Measurements from ENCODE around the gene LRRC63. TPM values are rescaled to one million over a fixed set of nuclear protein-coding genes. Genes with fewer than 3 reads are reported as not detected.
"Not testable (repeated sequence)": the region's sequence is repeated elsewhere in the genome, so short reads cannot be mapped to it uniquely, and the experiment has no call there.

Gene LRRC63
- polyA plus RNA-seq, 1 experiment, result not detected

DNA sequence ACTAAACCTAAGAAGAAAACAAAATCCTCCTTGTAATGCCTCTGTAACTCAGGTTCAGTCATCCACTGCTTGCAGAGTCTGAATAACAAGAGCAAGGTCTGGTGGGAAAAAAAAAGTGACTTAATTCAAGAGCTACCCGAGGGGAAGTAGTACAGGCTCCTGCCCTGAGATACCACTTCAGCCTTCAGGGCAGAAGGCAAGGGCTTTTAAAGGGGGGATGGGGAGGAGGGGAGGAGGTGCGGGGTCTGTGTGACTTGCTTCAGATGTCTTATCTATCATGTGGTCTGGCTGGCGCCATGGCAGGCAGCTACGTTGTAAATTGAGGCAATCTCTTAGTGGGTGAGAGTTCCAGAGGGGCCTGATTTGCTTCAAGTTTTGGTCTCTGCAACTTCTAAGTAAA lies 66.7 kb downstream of the LRRC63 start:
- Histone ChIP-seq H3K27me3 (ENCODE audit: control insufficient read depth, insufficient read depth, low read length) (peaks cover 2% of the 10 kb centered on the region), H3K27ac (ENCODE audit: low read depth, low read length) (no peak overlapping the region), H3K9me3 (ENCODE audit: control insufficient read depth, insufficient read depth, low read length) (no peaks in the 10 kb centered on the region), H3K4me3 (ENCODE audit: low read depth, low read length) (no peak overlapping the region)
- DNase-seq (ENCODE audit: low read depth, low spot score), result no peak
- CTCF ChIA-PET, result interaction anchor here (2.4 to 2.9 kb wide), 2 partner anchors 11 to 43 kb away, joined by 6 to 10 read pairs; no protein-coding TSS in a partner anchor
- TF ChIP-seq, protein P1, sequence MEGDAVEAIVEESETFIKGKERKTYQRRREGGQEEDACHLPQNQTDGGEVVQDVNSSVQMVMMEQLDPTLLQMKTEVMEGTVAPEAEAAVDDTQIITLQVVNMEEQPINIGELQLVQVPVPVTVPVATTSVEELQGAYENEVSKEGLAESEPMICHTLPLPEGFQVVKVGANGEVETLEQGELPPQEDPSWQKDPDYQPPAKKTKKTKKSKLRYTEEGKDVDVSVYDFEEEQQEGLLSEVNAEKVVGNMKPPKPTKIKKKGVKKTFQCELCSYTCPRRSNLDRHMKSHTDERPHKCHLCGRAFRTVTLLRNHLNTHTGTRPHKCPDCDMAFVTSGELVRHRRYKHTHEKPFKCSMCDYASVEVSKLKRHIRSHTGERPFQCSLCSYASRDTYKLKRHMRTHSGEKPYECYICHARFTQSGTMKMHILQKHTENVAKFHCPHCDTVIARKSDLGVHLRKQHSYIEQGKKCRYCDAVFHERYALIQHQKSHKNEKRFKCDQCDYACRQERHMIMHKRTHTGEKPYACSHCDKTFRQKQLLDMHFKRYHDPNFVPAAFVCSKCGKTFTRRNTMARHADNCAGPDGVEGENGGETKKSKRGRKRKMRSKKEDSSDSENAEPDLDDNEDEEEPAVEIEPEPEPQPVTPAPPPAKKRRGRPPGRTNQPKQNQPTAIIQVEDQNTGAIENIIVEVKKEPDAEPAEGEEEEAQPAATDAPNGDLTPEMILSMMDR (IDR thresholded peaks at IDR 0.05; ENCODE audit: low read depth, low read length), result no peak
- POLR2A ChIA-PET, result no interaction called here

DNA sequence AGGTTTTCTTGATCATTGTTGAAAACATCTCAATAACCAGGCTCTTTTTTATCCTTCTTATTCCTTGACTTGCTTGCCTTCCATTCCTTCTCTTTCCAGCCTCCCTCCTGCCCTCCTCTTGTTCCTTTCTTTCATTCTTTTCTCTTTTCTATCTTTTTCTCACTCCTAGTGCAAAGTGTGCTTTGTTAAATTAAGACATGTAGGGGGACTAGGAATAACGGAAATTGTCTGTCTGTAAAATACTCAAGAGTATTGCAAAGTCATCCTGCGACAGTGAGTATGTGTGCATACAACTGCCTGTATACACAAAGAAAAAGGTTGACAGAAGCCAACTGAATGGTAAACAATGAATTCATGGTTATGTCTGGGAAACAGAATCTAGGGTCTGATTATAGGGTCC lies 70.1 kb downstream of the LRRC63 start:
- TF ChIP-seq, protein P1 (IDR thresholded peaks at IDR 0.05; ENCODE audit: low read depth, low read length), result no peak
- Histone ChIP-seq H3K4me3 (ENCODE audit: low read depth, low read length) (no peak overlapping the region), H3K9me3 (ENCODE audit: control insufficient read depth, insufficient read depth, low read length) (no peaks in the 10 kb centered on the region), H3K27ac (ENCODE audit: low read depth, low read length) (no peak overlapping the region), H3K27me3 (ENCODE audit: control insufficient read depth, insufficient read depth, low read length) (peaks cover 3% of the 10 kb centered on the region)
- no peak for DNase-seq (ENCODE audit: low read depth, low spot score)
- CTCF ChIA-PET, result no interaction called here
- POLR2A ChIA-PET, result no interaction called here

DNA sequence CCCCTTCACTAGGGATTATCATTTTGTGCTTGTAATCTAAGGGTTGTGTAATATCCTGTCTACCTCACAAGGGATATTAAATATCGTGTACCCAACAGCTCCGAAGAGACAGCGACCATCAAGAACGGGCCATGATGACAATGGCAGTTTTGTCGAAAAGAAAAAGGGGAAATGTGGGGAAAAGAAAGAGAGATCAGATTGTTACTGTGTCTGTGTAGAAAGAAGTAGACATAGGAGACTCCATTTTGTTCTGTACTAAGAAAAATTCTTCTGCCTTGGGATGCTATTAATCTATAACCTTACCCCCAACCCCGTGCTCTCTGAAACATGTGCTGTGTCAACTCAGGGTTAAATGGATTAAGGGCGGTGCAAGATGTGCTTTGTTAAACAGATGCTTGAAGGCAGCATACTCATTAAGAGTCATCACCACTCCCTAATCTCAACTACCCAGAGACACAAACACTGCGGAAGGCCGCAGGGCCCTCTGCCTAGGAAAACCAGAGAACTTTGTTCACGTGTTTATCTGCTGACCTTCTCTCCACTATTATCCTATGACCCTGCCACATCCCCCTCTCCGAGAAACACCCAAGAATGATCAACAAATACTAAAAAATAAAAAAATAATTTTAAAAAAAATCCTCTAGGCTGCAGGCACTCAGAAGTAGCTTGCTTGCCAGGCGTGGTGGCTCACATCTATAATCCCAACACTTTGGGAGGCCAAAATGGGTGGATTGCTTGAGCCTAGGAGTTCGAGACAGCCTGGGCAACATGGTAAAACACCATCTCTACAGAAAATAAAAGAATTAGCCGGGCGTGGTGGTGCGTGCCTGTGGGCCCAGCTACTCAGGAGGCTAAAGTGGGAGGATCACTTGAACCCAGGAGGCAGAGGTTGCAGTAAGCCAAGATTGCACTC lies 72.4 kb downstream of the LRRC63 start:
- CTCF ChIA-PET; DNase-seq (ENCODE audit: low read depth, low spot score); POLR2A ChIA-PET; H3K27me3 ChIP-seq (ENCODE audit: control insufficient read depth, insufficient read depth, low read length); H3K27ac ChIP-seq (ENCODE audit: low read depth, low read length); H3K4me3 ChIP-seq (ENCODE audit: low read depth, low read length); H3K9me3 ChIP-seq (ENCODE audit: control insufficient read depth, insufficient read depth, low read length): not testable (repeated sequence)

DNA sequence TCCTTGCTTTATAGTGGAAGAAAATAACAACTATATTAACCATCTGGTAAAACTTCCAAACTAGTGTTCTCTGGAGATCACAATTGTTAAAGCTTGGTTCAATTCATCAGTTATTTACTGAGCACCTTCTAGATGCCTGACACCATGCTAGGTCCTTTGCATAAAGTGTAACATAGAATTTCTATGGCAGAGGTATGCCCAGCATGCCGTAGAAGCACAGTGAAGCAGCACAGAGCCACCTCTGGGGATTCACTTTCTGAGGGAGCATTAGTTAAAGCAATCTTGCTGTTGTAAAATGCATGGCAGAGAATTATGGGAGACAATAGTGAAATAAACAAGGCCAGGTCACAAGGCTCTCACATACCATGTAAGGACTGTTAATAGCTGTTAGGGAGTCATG lies 75.2 kb downstream of the LRRC63 start:
- Histone ChIP-seq H3K27ac (ENCODE audit: low read depth, low read length) (no peak overlapping the region), H3K4me3 (ENCODE audit: low read depth, low read length) (no peak overlapping the region), H3K9me3 (ENCODE audit: control insufficient read depth, insufficient read depth, low read length) (no peaks in the 10 kb centered on the region), H3K27me3 (ENCODE audit: control insufficient read depth, insufficient read depth, low read length) (peaks cover 8% of the 10 kb centered on the region)
- TF ChIP-seq, protein P1 (IDR thresholded peaks at IDR 0.05; ENCODE audit: low read depth, low read length), result no peak
- ChIA-PET CTCF (no interaction called here), POLR2A (no interaction called here)
- DNase-seq (ENCODE audit: low read depth, low spot score), result no peak

DNA sequence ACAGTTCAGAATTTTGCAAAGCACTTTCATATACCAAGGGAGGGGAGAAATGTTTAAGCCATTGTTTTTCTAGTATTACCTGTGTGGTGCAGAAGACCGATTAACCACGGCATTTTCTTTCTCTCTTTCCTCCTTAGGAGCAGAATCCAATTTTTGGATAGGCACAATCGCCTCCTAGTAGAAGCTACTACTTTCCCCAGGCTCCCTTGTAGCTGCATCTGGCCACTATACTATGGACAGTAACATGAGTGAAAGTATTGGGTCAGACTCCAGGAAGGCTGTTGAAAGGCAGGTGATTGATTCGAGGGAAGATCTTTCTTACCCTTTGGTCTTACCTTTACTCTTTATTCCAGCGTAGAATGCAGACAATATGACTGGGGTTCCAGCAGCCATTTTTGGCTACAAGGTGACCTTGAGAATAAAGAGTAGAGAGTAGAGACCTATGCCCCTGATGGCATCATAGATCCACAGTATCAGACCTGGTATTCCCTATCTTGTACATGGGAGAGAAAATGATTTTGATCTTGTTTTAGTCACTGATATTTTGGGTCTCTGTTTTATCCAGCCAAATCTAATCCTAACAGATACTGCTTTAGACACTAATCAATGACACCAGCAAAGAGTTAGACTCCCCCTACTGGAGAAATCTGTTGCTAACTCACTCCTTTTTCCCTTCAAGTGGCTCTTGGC lies 77.0 kb downstream of the LRRC63 start:
- TF ChIP-seq, protein P1 (IDR thresholded peaks at IDR 0.05; ENCODE audit: low read depth, low read length), result peak; percentile 78

More for the DNA sequence above, 77.0 kb downstream of the LRRC63 start:
- H3K27me3 ChIP-seq (ENCODE audit: control insufficient read depth, insufficient read depth, low read length), result peaks cover 10% of the 10 kb centered on the region
- ChIA-PET POLR2A (no interaction called here), CTCF (interaction anchor here (1.0 to 2.8 kb wide), 3 partner anchors 9 to 665 kb away, joined by 3 to 10 read pairs (median 3); no protein-coding TSS in a partner anchor)
- no peak overlapping the region for H3K27ac ChIP-seq (ENCODE audit: low read depth, low read length)
- no peaks in the 10 kb centered on the region for H3K9me3 ChIP-seq (ENCODE audit: control insufficient read depth, insufficient read depth, low read length)
- no peak for DNase-seq (ENCODE audit: low read depth, low spot score)
- H3K4me3 ChIP-seq (ENCODE audit: low read depth, low read length), result no peak overlapping the region
